Measurements from ENCODE around the gene CDH11.

- TF ChIP-seq EP300 (IDR thresholded peaks at IDR 0.05; ENCODE audit: borderline replicate concordance) (no peak), RAD21 (IDR thresholded peaks at IDR 0.05; ENCODE audit: low read depth) (no peak), CREB1 (IDR thresholded peaks at IDR 0.05; ENCODE audit: low read depth) (no peak), TAF1 (IDR thresholded peaks at IDR 0.05; ENCODE audit: low read depth) (no peak), REST (IDR thresholded peaks at IDR 0.05; ENCODE audit: low read depth) (no peak)
Measured at GRCh38 chr16:65094009-65094408, 27.9 kb downstream of the CDH11 start.

Measured in Ishikawa (cell line).